Pancreas (tissue), 10 donors: Measurements from ENCODE around the gene PHB1. TPM values are rescaled to one million over a fixed set of nuclear protein-coding genes. Genes with fewer than 3 reads are reported as not detected.

Experiments
- ATAC-seq, 4 donors: fragments of 200-7000 bp; cut with Tn5 transposase; one replicate each; pipeline versions ENCODE4 v1.8.0 to v1.9.1; 2020; ENCODE audit warnings: mild to moderate bottlenecking in 4 of 4, moderate library complexity in 4 of 4
- DNase-seq, 6 donors: peaks; one replicate each; pipeline ENCODE4 v3.0.0-alpha.2; 2020
- FAIRE-seq: peaks from 2 replicates; lab custom pipeline; 2012; peaks lifted over from hg19 to GRCh38; lab: Jason Lieb, UNC
- H3K27ac ChIP-seq, 4 donors: fragments of 200-600 bp; sonication (generic); 1 replicate in 3 of 4; 2 replicates in 1 of 4; pipeline versions ENCODE4 v1.5.0 to v1.8.0; 2020
- H3K27me3 ChIP-seq, 4 donors: fragments of 200-600 bp; one replicate each; pipeline ENCODE4 v1.8.0; 2021
- H3K36me3 ChIP-seq, 3 donors: fragments of 200-600 bp; sonication (generic) in 1 of 3; one replicate each; pipeline versions ENCODE4 v1.5.0 to v1.8.0; 2020 to 2021
- H3K4me1 ChIP-seq, 3 donors: fragments of 200-600 bp; one replicate each; pipeline ENCODE4 v1.8.0; 2021
- H3K4me3 ChIP-seq, 4 donors: fragments of 200-600 bp; sonication (generic) in 2 of 4; one replicate each; pipeline versions ENCODE4 v1.5.0 to v1.8.0; 2020 to 2021
- H3K9me3 ChIP-seq, 4 donors: fragments of 200-600 bp; one replicate each; pipeline ENCODE4 v1.8.0; 2021
- CTCF ChIP-seq, 4 donors: fragments of 200-600 bp; sonication (generic) in 3 of 4; IDR thresholded peaks; one replicate each; pipeline versions ENCODE4 v1.5.0 to v1.8.0; 2021; ENCODE audit warnings: antibody characterized with exemption in 4 of 4
- WGBS, 2 donors: extraction: QIAGEN DNeasy Blood & Tissue Kit; methylation state at CpG; one replicate each; pipeline ENCODE4 v1.1.7; 2013; 5-methylcytosine and 5-hydroxymethylcytosine counted together
- intact Hi-C, 3 donors: fragments of 100-400 bp; cut with DNase I; formaldehyde crosslinking; loops; one replicate each; pipeline versions ENCODE4 v1.11.1 to v1.14.2; 2022
- polyA plus RNA-seq, 2 donors: library from polyadenylated mRNA; stranded (reverse); fragments of 200-250 nt; gene quantifications; one replicate each; pipeline ENCODE4 v1.2.3, GENCODE V29; 2013
- total RNA-seq, 6 donors: library from RNA; stranded (reverse); fragmentation: NEBNext Ultra II Directional in 4 of 6; extraction: Animal tissue kit (Norgen Biotek cat#: 25700) in 4 of 6; gene quantifications; one replicate each; pipeline versions ENCODE4 v1.2.1 to v1.2.4, GENCODE V29; 2021 to 2023
- donor health status: healthy with polysubstance abuse.
- donor health status: DM: no; HTN: no; CAD: no; lungs with moderate emphysema.
- donor health status: DM: no; HTN: no; CAD: no.
- donor health status: control.
- donor health status: control.
- donor health status: Bipolar disorder and iron deficiency.
- donor health status: DM: yes; HTN: yes; CAD: no.
- donor health status: DM: no; HTN: no; CAD: no.
- donor health status: DM: no; HTN: no; CAD: no.
- donor health status: DM: yes; HTN: yes; CAD: no.

The PHB1 gene
- total and polyA plus RNA-seq, 8 donors = 30.1 to 71.8 (median 55.7) TPM

- Histone ChIP-seq H3K27me3 (no peaks in the 10 kb centered on the region), H3K9me3 (no peaks in the 10 kb centered on the region), H3K36me3 (no peaks in the 10 kb centered on the region), H3K4me3 (no peak overlapping the region), H3K27ac (no peak overlapping the region), H3K4me1 (peaks cover 19 to 39% (median 29%) of the 10 kb centered on the region in 3 donors)
- TF ChIP-seq CTCF (IDR thresholded peaks at IDR 0.05) = no peak
- DNase-seq (no peak), ATAC-seq (no peak), FAIRE-seq (no peak)
- WGBS, 2 donors = 37 to 38% methylated on average over 3 of the region's 3 CpGs
- intact Hi-C loops = no loop called here
These were observed 57.2 kb downstream of the PHB1 start for GRCh38 chr17:49357516-49357915.

- Histone ChIP-seq H3K27ac (no peak overlapping the region), H3K9me3 (no peaks in the 10 kb centered on the region), H3K4me1 (peaks cover 19 to 39% (median 29%) of the 10 kb centered on the region in 3 donors), H3K27me3 (no peaks in the 10 kb centered on the region), H3K36me3 (no peaks in the 10 kb centered on the region), H3K4me3 (no peak overlapping the region)
- DNase-seq (no peak), ATAC-seq (no peak), FAIRE-seq (no peak)
- 63% methylated on average over 5 of the region's 5 CpGs for WGBS, 2 donors
- intact Hi-C loops = no loop called here
- TF ChIP-seq CTCF (IDR thresholded peaks at IDR 0.05) = no peak
These were observed 58.4 kb downstream of the PHB1 start for GRCh38 chr17:49356320-49356719.

Other genes with a start within 250 kb of the PHB1 start
- 1 to 10 TPM in 1 of 6 donors, under 1 TPM in 5; 0.23 to 2.2 (median 0.66) TPM for gene GNGT2, start 204.3 kb downstream of the PHB1 start, total RNA-seq
- 1 to 10 TPM in 1 of 2 donors, under 1 TPM in 1; 0.87 to 1.6 TPM for gene GNGT2, start 204.3 kb downstream of the PHB1 start, polyA plus RNA-seq
- gene ABI3, start 204.2 kb downstream of the PHB1 start, total RNA-seq = 1 to 10 TPM; 1.1 to 7.1 (median 2.5) TPM
- 1 to 10 TPM; 3.0 to 4.6 TPM for gene ABI3, start 204.2 kb downstream of the PHB1 start, polyA plus RNA-seq
- gene PHOSPHO1, start 184.1 kb downstream of the PHB1 start, total RNA-seq = under 1 TPM in 1 of 6 donors, not detected in 5; 0.22 TPM
- under 1 TPM; 0.19 to 0.28 TPM for gene PHOSPHO1, start 184.1 kb downstream of the PHB1 start, polyA plus RNA-seq
- 10 to 100 TPM; 16.8 to 32.4 (median 22.7) TPM for gene ZNF652, start 52.6 kb downstream of the PHB1 start, total RNA-seq
- 10 to 100 TPM; 17.0 to 18.6 TPM for gene ZNF652, start 52.6 kb downstream of the PHB1 start, polyA plus RNA-seq
- 10 to 100 TPM in 1 of 6 donors, 1 to 10 TPM in 5; 1.1 to 19.0 (median 4.7) TPM for gene NGFR, start 80.4 kb upstream of the PHB1 start, total RNA-seq
- 1 to 10 TPM; 2.7 to 6.6 TPM for gene NGFR, start 80.4 kb upstream of the PHB1 start, polyA plus RNA-seq
- gene NXPH3, start 161.0 kb upstream of the PHB1 start, total RNA-seq = under 1 TPM; 0.19 to 0.62 (median 0.23) TPM
- gene NXPH3, start 161.0 kb upstream of the PHB1 start, polyA plus RNA-seq = 1 to 10 TPM in 1 of 2 donors, under 1 TPM in 1; 0.42 to 1.1 TPM